ENCODE measurements around the gene KNSTRN. TPM values are rescaled to one million over a fixed set of nuclear protein-coding genes. Genes with fewer than 3 reads are reported as not detected.

The KNSTRN gene
- total and polyA plus RNA-seq, 2 donors (not counting 3 experiments of a cell fraction or from before 2014, with no cell fraction given): 24.4 to 61.4 TPM

GRCh38 chr15:40435710-40436089, 53.2 kb downstream of the KNSTRN start:
- no TSS peak for BruUV-seq (replicated peaks)
- DNase-seq (ENCODE audit: low read depth, low spot score) (no peak), FAIRE-seq (no peak)
- Histone ChIP-seq H3K36me3 (ENCODE audit: control insufficient read depth in 2 of 2, extremely low read depth in 1 of 2, insufficient read depth in 2 of 2, low read length in 2 of 2) (no peaks in the 10 kb centered on the region), H3K9ac (replicated peaks; ENCODE audit: extremely low read depth, insufficient read depth, low read length) (no peak overlapping the region), H3K79me2 (ENCODE audit: control insufficient read depth, insufficient read depth, low read length) (no peaks in the 10 kb centered on the region), H3K27ac (ENCODE audit: insufficient read depth, low read depth, low read length) (no peak overlapping the region), H3K9me3 (replicated peaks; ENCODE audit: control insufficient read depth, insufficient read depth, low read length) (no peaks in the 10 kb centered on the region), H2AFZ (ENCODE audit: low read depth, low read length) (no peak overlapping the region), H3K4me3 (replicated peaks in 1 of 3; ENCODE audit: insufficient read depth in 1 of 3, low read depth in 1 of 3, low read length in 3 of 3) (no peak overlapping the region), H3K9me1 (replicated peaks; ENCODE audit: control insufficient read depth, extremely low read depth, insufficient read depth, low read length) (no peaks in the 10 kb centered on the region), H3K4me2 (ENCODE audit: insufficient read depth, low read length) (no peak overlapping the region), H3K4me1 (ENCODE audit: control insufficient read depth, extremely low read depth, insufficient read depth, low read length) (peaks cover 6% of the 10 kb centered on the region), H3K27me3 (ENCODE audit: control insufficient read depth in 2 of 2, insufficient read depth in 2 of 2, low read length in 2 of 2) (peaks cover 66 to 81% of the 10 kb centered on the region in 2 experiments), H4K20me1 (replicated peaks; ENCODE audit: control insufficient read depth, extremely low read depth, insufficient read depth, low read length) (no peaks in the 10 kb centered on the region)
- ChIA-PET POLR2A (no interaction called here), CTCF (interaction anchor here (1.6 kb wide), 1 partner anchor 10 kb away, joined by 4 read pairs; no protein-coding TSS in a partner anchor)
- dilution Hi-C loops (cut with MboI; ENCODE audit: extremely low pct_ligation_motif_present, low sequenced_read_pairs): no loop called here
- intact Hi-C loops (cut with micrococcal nuclease): no loop called here
- TF ChIP-seq GATA2 (IDR thresholded peaks at IDR 0.05; ENCODE audit: insufficient read depth, insufficient read length, low read depth, low read length): no peak
- no peak for TF ChIP-seq FOS (IDR thresholded peaks at IDR 0.05; ENCODE audit: borderline replicate concordance, insufficient read depth, low read length)
- TF ChIP-seq CTCF (IDR thresholded peaks at IDR 0.05; ENCODE audit: extremely low read depth in 1 of 2, insufficient read depth in 1 of 2, low read depth in 1 of 2, low read length in 2 of 2): no peak
- TF ChIP-seq POLR2A (IDR thresholded peaks at IDR 0.05; ENCODE audit: low read depth, low read length): no peak
- TF ChIP-seq POLR2AphosphoS5 (IDR thresholded peaks at IDR 0.05; ENCODE audit: insufficient read depth, low read depth, low read length): no peak
- TF ChIP-seq MYC (IDR thresholded peaks at IDR 0.05; ENCODE audit: low read depth, low read length): no peak
- no peak for TF ChIP-seq JUN (IDR thresholded peaks at IDR 0.05; ENCODE audit: borderline replicate concordance, insufficient read depth, insufficient read length, low read depth)
- TF ChIP-seq MAX (IDR thresholded peaks at IDR 0.05; ENCODE audit: insufficient read depth, insufficient read length): no peak
- no peak for TF ChIP-seq EZH2 (IDR thresholded peaks at IDR 0.05; ENCODE audit: borderline replicate concordance, low read depth, low read length, severe bottlenecking)
